Measurements from ENCODE around the gene SHLD1. TPM values are rescaled to one million over a fixed set of nuclear protein-coding genes. Genes with fewer than 3 reads are reported as not detected.

The SHLD1 gene
- total and polyA plus RNA-seq, 2 experiments from 2014 or later: 1.4 to 15.0 TPM

DNA sequence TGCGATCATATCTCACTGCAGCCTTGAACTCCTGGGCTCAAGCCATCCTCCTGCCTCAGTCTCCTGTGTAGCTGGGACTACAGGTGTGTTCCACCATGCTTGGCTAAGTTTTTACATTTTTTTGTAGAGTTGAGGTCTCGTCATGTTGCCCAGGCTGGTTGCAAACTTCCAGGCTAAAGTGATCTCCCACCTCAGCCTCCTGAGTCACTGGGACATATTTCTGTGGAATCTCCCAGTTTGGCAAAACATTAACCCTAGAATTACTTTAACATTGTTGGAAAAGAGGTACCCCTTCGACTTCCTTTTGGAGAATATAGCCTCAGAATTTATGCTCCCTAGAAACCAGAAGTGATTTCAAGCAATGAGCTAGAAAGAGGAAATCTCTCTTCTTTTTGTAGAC, 57.2 kb downstream of the SHLD1 start:
- no peak overlapping the region for H3K4me3 Mint-ChIP-seq
- no peaks in the 10 kb centered on the region for H3K79me2 ChIP-seq (replicated peaks; ENCODE audit: insufficient read depth)
- H3K4me1 ChIP-seq (ENCODE audit: insufficient read depth): peaks cover 11% of the 10 kb centered on the region
- DNase-seq (ENCODE audit: low spot score): no peak
- TF ChIP-seq ZNF331 (CRISPR knock-in tag; IDR thresholded peaks at IDR 0.05; ENCODE audit: low read depth): no peak
- TF ChIP-seq, protein P1, sequence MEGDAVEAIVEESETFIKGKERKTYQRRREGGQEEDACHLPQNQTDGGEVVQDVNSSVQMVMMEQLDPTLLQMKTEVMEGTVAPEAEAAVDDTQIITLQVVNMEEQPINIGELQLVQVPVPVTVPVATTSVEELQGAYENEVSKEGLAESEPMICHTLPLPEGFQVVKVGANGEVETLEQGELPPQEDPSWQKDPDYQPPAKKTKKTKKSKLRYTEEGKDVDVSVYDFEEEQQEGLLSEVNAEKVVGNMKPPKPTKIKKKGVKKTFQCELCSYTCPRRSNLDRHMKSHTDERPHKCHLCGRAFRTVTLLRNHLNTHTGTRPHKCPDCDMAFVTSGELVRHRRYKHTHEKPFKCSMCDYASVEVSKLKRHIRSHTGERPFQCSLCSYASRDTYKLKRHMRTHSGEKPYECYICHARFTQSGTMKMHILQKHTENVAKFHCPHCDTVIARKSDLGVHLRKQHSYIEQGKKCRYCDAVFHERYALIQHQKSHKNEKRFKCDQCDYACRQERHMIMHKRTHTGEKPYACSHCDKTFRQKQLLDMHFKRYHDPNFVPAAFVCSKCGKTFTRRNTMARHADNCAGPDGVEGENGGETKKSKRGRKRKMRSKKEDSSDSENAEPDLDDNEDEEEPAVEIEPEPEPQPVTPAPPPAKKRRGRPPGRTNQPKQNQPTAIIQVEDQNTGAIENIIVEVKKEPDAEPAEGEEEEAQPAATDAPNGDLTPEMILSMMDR (conservative IDR thresholded peaks at IDR 0.05; ENCODE audit: low read depth in 2 of 2): no peak
- TF ChIP-seq STAT1 (IDR thresholded peaks at IDR 0.05; ENCODE audit: unreplicated experiment): no peak
- TF ChIP-seq, protein P2, sequence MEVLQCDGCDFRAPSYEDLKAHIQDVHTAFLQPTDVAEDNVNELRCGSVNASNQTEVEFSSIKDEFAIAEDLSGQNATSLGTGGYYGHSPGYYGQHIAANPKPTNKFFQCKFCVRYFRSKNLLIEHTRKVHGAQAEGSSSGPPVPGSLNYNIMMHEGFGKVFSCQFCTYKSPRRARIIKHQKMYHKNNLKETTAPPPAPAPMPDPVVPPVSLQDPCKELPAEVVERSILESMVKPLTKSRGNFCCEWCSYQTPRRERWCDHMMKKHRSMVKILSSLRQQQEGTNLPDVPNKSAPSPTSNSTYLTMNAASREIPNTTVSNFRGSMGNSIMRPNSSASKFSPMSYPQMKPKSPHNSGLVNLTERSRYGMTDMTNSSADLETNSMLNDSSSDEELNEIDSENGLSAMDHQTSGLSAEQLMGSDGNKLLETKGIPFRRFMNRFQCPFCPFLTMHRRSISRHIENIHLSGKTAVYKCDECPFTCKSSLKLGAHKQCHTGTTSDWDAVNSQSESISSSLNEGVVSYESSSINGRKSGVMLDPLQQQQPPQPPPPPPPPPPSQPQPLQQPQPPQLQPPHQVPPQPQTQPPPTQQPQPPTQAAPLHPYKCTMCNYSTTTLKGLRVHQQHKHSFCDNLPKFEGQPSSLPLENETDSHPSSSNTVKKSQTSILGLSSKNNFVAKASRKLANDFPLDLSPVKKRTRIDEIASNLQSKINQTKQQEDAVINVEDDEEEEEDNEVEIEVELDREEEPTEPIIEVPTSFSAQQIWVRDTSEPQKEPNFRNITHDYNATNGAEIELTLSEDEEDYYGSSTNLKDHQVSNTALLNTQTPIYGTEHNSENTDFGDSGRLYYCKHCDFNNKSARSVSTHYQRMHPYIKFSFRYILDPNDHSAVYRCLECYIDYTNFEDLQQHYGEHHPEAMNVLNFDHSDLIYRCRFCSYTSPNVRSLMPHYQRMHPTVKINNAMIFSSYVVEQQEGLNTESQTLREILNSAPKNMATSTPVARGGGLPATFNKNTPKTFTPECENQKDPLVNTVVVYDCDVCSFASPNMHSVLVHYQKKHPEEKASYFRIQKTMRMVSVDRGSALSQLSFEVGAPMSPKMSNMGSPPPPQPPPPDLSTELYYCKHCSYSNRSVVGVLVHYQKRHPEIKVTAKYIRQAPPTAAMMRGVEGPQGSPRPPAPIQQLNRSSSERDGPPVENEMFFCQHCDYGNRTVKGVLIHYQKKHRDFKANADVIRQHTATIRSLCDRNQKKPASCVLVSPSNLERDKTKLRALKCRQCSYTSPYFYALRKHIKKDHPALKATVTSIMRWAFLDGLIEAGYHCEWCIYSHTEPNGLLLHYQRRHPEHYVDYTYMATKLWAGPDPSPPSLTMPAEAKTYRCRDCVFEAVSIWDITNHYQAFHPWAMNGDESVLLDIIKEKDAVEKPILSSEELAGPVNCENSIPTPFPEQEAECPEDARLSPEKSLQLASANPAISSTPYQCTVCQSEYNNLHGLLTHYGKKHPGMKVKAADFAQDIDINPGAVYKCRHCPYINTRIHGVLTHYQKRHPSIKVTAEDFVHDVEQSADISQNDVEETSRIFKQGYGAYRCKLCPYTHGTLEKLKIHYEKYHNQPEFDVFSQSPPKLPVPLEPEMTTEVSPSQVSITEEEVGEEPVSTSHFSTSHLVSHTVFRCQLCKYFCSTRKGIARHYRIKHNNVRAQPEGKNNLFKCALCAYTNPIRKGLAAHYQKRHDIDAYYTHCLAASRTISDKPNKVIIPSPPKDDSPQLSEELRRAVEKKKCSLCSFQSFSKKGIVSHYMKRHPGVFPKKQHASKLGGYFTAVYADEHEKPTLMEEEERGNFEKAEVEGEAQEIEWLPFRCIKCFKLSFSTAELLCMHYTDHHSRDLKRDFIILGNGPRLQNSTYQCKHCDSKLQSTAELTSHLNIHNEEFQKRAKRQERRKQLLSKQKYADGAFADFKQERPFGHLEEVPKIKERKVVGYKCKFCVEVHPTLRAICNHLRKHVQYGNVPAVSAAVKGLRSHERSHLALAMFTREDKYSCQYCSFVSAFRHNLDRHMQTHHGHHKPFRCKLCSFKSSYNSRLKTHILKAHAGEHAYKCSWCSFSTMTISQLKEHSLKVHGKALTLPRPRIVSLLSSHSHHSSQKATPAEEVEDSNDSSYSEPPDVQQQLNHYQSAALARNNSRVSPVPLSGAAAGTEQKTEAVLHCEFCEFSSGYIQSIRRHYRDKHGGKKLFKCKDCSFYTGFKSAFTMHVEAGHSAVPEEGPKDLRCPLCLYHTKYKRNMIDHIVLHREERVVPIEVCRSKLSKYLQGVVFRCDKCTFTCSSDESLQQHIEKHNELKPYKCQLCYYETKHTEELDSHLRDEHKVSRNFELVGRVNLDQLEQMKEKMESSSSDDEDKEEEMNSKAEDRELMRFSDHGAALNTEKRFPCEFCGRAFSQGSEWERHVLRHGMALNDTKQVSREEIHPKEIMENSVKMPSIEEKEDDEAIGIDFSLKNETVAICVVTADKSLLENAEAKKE (CRISPR knock-in tag; IDR thresholded peaks at IDR 0.05): no peak
- TF ChIP-seq NANOG (IDR thresholded peaks at IDR 0.05; ENCODE audit: borderline replicate concordance): no peak
- no peak for TF ChIP-seq CREB1 (CRISPR knock-in tag; IDR thresholded peaks at IDR 0.05; ENCODE audit: low read depth)
- TF ChIP-seq ZNF114 (CRISPR knock-in tag; IDR thresholded peaks at IDR 0.05): no peak
- TF ChIP-seq, protein P3, sequence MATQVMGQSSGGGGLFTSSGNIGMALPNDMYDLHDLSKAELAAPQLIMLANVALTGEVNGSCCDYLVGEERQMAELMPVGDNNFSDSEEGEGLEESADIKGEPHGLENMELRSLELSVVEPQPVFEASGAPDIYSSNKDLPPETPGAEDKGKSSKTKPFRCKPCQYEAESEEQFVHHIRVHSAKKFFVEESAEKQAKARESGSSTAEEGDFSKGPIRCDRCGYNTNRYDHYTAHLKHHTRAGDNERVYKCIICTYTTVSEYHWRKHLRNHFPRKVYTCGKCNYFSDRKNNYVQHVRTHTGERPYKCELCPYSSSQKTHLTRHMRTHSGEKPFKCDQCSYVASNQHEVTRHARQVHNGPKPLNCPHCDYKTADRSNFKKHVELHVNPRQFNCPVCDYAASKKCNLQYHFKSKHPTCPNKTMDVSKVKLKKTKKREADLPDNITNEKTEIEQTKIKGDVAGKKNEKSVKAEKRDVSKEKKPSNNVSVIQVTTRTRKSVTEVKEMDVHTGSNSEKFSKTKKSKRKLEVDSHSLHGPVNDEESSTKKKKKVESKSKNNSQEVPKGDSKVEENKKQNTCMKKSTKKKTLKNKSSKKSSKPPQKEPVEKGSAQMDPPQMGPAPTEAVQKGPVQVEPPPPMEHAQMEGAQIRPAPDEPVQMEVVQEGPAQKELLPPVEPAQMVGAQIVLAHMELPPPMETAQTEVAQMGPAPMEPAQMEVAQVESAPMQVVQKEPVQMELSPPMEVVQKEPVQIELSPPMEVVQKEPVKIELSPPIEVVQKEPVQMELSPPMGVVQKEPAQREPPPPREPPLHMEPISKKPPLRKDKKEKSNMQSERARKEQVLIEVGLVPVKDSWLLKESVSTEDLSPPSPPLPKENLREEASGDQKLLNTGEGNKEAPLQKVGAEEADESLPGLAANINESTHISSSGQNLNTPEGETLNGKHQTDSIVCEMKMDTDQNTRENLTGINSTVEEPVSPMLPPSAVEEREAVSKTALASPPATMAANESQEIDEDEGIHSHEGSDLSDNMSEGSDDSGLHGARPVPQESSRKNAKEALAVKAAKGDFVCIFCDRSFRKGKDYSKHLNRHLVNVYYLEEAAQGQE (IDR thresholded peaks at IDR 0.05; ENCODE audit: unreplicated experiment): no peak
- TF ChIP-seq EZH2 (IDR thresholded peaks at IDR 0.05; ENCODE audit: low read depth, unreplicated experiment): no peak
- TF ChIP-seq POLR2AphosphoS5 (IDR thresholded peaks at IDR 0.05; ENCODE audit: low read depth): no peak
- no peak for TF ChIP-seq EZH2phosphoT487 (IDR thresholded peaks at IDR 0.05; ENCODE audit: unreplicated experiment)
- TF ChIP-seq, protein P4, sequence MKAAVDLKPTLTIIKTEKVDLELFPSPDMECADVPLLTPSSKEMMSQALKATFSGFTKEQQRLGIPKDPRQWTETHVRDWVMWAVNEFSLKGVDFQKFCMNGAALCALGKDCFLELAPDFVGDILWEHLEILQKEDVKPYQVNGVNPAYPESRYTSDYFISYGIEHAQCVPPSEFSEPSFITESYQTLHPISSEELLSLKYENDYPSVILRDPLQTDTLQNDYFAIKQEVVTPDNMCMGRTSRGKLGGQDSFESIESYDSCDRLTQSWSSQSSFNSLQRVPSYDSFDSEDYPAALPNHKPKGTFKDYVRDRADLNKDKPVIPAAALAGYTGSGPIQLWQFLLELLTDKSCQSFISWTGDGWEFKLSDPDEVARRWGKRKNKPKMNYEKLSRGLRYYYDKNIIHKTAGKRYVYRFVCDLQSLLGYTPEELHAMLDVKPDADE (IDR thresholded peaks at IDR 0.05): no peak
- no peak for TF ChIP-seq JUNB (IDR thresholded peaks at IDR 0.05; ENCODE audit: unreplicated experiment)
- no peaks in the 10 kb centered on the region for H3K36me3 ChIP-seq (ENCODE audit: insufficient read depth)
- H3F3A ChIP-seq (replicated peaks; ENCODE audit: low read depth): no peaks in the 10 kb centered on the region
- H3K4me1 Mint-ChIP-seq: peaks cover 20% of the 10 kb centered on the region
- no peaks in the 10 kb centered on the region for H4K20me1 ChIP-seq (replicated peaks; ENCODE audit: insufficient read depth)
- no peak overlapping the region for H3K4me3 ChIP-seq
- ATAC-seq: no peak
- H3K36me3 Mint-ChIP-seq (ENCODE audit: low read depth): no peaks in the 10 kb centered on the region
- no peaks in the 10 kb centered on the region for H3K9me2 ChIP-seq (ENCODE audit: insufficient read depth)
- no peak overlapping the region for H2AFZ ChIP-seq
- H3K27me3 ChIP-seq (ENCODE audit: insufficient read depth): no peaks in the 10 kb centered on the region
- no peaks in the 10 kb centered on the region for H3K9me3 Mint-ChIP-seq
- H3K4me2 ChIP-seq: no peak overlapping the region
- no peak overlapping the region for H3K27ac Mint-ChIP-seq
- H3K27ac ChIP-seq (ENCODE audit: low read depth): no peak overlapping the region
- peaks cover 3% of the 10 kb centered on the region for H3K27me3 Mint-ChIP-seq (ENCODE audit: insufficient read depth, low read depth, poor library complexity)
